ENCODE results near the gene HOXA13.

DNA sequence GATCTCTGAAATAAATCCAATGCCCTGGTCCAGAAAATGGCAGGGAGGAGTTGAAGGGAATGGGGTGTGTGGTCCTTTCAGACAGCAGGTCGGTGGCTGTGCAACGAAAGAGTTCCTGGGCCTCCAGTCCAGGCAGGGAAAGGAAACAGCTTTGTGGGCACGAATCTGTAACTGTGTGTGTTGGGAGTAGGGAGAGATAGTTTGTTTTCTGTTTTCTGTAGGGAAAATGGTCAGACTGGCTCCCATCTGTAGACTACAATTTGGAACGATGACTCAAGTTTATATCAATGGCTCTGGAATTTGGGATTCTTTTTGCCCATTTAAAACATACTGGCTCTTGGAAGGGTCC lies 32.0 kb downstream of the HOXA13 start:
- TF ChIP-seq CTCF (IDR thresholded peaks at IDR 0.05; ENCODE audit: low read depth, low read length, missing input control) (no peak), FOXA1 (IDR thresholded peaks at IDR 0.05) (no peak), SP1 (IDR thresholded peaks at IDR 0.05) (no peak), GABPA (IDR thresholded peaks at IDR 0.05 in 1 of 2, conservative IDR thresholded peaks at IDR 0.05 in 1 of 2) (no peak)

Measured in liver (tissue), 3 donors.